ENCODE data around the gene NME9.

- TF ChIP-seq CTCF (IDR thresholded peaks at IDR 0.05) (no peak), ZNF423 (CRISPR knock-in tag; IDR thresholded peaks at IDR 0.05) (no peak), FOXP4 (CRISPR knock-in tag; IDR thresholded peaks at IDR 0.05) (no peak), JUN (CRISPR knock-in tag; IDR thresholded peaks at IDR 0.05) (no peak)
- TF ChIP-seq, protein P1, sequence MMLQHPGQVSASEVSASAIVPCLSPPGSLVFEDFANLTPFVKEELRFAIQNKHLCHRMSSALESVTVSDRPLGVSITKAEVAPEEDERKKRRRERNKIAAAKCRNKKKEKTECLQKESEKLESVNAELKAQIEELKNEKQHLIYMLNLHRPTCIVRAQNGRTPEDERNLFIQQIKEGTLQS (CRISPR knock-in tag; conservative IDR thresholded peaks at IDR 0.05) = no peak
Measured at GRCh38 chr3:138361561-138361971, 31.9 kb upstream of the NME9 start.
